HG02943 (cell line): ENCODE measurements around the gene NR2F1.

Experiments used
- ATAC-seq: cut with Tn5 transposase; IDR thresholded peaks from one replicate; pipeline ENCODE4 v1.9.1; 2021; ENCODE audit warnings: mild to moderate bottlenecking, low read depth, moderate library complexity; ENCODE audit not compliant: unreplicated experiment

NR2F1 gene

GRCh38 chr5:93590493-93590892 is 7.5 kb downstream of the NR2F1 start:
- no peak for ATAC-seq

GRCh38 chr5:93591323-93591945 is 8.4 kb downstream of the NR2F1 start:
- no peak for ATAC-seq

- no peak for ATAC-seq
Observed at GRCh38 chr5:93592883-93593282, 9.9 kb downstream of the NR2F1 start.

DNA sequence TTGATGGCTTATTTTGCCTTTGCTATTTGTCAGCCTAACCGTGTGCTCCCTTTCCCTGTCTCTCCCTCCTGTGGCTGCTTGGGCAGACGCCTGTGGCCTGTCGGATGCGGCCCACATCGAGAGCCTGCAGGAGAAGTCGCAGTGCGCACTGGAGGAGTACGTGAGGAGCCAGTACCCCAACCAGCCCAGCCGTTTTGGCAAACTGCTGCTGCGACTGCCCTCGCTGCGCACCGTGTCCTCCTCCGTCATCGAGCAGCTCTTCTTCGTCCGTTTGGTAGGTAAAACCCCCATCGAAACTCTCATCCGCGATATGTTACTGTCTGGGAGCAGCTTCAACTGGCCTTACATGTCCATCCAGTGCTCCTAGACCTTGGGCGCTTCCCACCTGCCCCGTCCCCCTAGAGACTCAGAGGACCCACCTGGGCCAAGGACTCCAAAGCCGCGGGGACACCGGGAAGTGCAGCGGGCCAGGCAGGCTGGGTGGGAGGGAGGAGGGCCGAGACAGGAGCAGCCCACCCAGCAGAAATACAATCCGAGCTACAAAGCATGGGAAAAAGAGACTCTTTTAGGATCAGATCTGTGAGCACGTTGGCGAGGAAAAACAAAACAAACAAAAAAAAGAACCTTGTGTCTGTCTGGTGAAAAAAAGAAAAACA is 10.6 kb downstream of the NR2F1 start:
- no peak for ATAC-seq

DNA sequence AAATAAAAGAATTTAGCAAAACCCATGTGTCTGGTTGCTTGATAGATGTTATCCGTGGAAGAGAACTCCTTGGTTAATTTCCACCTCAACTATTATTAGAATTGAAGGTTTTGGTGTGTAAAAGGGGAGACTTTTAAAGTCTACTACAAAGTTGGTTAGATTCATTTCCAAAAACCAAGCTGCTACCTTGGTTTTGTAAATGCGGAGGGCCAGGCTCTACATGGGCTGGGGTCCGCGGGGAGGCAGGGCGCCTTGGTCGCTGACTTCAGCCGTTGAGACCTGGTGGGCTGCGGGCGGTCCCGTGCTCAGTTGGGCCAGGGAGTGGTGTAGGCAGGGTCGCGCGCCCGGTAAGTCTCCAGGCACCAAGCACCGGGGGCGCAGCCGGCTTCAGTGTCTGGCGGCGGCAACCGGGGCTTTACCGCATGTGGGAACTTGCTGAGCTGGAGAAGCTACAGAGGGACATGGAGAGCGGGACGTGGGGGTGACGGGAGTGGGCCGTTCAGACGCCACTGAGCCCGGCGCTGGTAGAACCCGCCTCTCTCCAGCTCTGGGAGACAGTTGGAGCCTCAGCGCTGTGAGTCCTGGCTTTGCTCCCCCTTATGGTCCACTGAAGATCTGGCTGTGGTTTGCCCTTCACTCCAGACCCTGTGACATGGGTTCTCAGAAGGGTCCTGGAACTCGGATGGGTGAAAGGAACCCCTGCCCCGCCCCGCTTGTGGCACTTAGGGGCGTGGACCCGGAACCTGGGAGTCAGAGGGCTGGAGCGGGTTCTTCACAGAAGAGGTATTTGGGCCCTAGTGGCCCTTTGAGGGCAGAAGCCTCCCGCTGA is 11.8 kb downstream of the NR2F1 start:
- no peak for ATAC-seq

DNA sequence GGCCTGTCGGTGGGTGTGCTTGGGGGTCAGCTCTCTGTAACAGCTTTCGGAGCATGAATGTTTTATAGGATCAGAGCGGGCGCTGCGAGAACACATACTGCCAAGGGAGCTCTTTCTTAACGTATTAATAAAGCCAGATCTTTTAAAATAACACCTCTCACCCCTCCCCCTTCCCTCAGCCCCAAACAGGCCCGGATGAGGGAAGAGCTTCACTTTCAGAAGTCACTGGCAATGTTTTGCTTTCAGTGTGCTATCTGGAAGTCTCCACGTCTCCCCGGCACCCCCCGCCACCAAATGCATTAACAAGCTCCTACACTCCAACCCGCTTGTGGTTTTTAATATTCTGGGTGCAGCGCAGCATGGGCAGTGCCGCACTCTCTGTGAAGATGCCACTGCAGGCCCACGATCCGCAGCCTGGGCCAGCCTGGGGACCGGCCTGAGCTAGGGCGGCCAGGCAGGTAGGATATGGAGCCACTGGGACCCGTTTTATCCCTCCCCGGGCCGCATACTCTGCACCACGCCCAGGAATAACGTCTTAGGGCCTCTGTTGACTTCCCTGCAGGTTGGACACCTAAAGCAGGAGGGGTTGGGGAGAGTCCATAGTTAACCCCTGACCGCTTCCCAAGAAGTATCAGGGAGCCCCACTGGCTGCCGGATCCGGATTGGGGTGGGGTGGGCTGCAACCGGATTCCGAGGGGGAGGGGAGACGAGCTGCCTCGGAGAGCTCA is 12.6 kb downstream of the NR2F1 start:
- no peak for ATAC-seq

- ATAC-seq = no peak
Observed at GRCh38 chr5:93596310-93596675, 13.3 kb downstream of the NR2F1 start.

DNA sequence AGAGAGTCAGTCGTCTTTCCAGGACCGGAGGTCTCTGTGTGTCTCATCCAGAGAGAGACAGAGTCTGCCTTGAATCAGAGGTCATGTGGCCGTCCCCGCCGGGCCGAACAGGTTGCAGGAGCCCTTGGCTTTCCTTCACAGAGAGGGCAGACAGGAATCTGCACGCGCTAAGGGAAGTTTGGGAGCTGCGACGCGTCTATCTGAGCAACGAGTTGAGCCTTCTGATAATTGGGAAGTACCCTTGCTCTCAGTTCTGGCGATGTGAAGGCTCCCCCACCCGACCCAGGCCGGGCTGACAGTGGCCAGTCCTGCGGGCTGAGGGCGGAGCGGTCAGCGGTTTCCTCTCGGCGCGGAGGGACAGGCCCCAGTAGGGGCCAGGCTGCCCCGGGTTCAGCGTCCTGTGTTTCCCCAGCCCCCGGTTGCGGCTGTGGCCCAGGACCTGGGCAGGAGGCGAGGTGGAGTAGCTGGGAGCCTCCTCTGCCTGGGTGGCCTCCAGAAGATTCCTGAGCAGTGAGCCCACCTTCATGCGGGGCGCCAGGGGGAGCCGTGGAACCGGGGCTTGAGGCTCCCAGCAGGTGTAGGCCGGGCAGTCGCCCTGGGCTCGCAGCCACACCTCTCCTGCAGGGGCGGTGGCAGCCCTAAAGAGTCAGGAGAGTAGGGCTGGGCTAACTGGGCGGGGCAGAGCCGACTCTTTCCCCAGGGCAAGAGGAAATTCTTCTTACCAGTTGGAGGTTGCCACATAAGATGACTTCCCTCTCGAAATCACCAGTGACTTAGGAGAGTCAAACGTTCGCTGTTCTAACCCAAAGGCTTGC is 13.9 kb downstream of the NR2F1 start:
- ATAC-seq = no peak

GRCh38 chr5:93598091-93599000 is 15.3 kb downstream of the NR2F1 start:
- ATAC-seq = no peak

DNA sequence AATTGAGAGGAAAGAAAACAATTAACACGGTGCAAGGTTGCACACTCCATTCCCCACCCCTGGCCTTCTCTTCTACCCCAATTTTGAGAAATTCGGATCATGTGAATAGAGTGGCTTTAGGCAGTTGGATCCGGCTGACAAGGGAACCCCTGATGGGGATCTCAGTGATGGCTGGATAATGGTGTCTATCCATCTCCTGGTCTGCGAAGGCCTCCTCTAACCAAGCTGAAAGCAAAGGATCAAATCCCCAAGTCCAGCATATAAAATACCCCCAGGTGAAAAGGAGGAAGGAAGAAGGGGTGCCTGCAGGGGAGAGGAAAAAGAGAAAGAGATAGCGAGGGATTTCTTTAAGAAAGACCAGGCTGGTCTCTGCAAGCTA is 16.0 kb downstream of the NR2F1 start:
- no peak for ATAC-seq

GRCh38 chr5:93599399-93600120 is 16.5 kb downstream of the NR2F1 start:
- no peak for ATAC-seq

- no peak for ATAC-seq
Observed at GRCh38 chr5:93600409-93601070, 17.5 kb downstream of the NR2F1 start.

GRCh38 chr5:93601071-93601801 is 18.2 kb downstream of the NR2F1 start:
- ATAC-seq = no peak

GRCh38 chr5:93601802-93602155 is 18.8 kb downstream of the NR2F1 start:
- no peak for ATAC-seq

GRCh38 chr5:93602241-93603077 is 19.4 kb downstream of the NR2F1 start:
- ATAC-seq = no peak

GRCh38 chr5:93603078-93603792 is 20.2 kb downstream of the NR2F1 start:
- ATAC-seq = no peak
